RKO (cell line): Measurements from ENCODE around the gene PCMTD2.
"Not testable (repeated sequence)": the region's sequence is repeated elsewhere in the genome, so short reads cannot be mapped to it uniquely, and the experiment has no call there.

Experiments used
- DNase-seq: peaks from one replicate; pipeline ENCODE4 v3.0.0-alpha.2; 2016; ENCODE audit warnings: low spot score

PCMTD2 gene

GRCh38 chr20:64287264-64287590 is 31.7 kb downstream of the PCMTD2 start:
- not testable (repeated sequence) for DNase-seq

DNA sequence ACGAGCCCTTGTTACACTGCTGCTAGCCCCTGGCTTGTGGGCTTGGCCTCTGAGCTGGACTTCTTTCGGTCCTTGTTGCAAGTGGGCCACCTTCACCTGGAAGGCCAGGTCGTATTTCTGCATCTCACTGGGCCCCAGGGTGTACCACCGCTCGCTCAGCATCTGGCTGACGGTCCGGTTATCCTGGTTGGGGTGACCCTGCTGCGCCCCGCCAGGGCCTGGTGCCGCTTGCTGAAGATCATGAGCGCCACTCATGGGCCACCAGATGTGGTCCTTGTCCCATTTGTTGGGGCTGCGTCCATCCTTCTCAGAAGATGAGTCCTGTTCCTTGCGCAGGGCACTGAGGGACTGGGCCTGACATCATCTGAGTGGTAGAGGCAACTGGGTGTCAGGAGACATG is 36.6 kb downstream of the PCMTD2 start:
- not testable (repeated sequence) for DNase-seq

- not testable (repeated sequence) for DNase-seq
These were observed 47.5 kb downstream of the PCMTD2 start for GRCh38 chr20:64303086-64303485.

DNA sequence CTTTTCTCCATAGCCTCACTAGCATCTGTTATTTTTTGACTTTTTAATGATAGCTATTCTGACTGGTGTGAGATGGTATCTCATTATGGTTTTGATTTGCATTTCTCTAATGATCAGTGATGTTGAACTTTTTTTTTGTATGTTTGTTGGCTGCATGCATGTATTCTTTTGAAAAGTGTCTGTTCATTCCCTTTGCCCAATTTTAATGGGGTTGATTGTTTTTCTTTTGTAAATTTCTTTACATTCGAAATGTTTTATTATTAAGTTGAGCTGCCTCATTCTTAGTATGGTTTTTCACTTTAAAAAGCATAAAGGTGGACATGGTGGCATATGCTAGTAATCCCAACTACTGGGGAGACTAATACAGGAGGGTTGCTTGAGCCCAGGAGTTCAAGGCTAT is 58.2 kb downstream of the PCMTD2 start:
- DNase-seq, result not testable (repeated sequence)

- not testable (repeated sequence) for DNase-seq
These were observed 59.8 kb downstream of the PCMTD2 start for GRCh38 chr20:64315381-64315780.

- not testable (repeated sequence) for DNase-seq
These were observed 60.3 kb downstream of the PCMTD2 start for GRCh38 chr20:64315884-64316283.

GRCh38 chr20:64316415-64317083 is 61.0 kb downstream of the PCMTD2 start:
- DNase-seq, result not testable (repeated sequence)

- DNase-seq, result not testable (repeated sequence)
These were observed 61.8 kb downstream of the PCMTD2 start for GRCh38 chr20:64317331-64317730.

- DNase-seq, result not testable (repeated sequence)
These were observed 62.5 kb downstream of the PCMTD2 start for GRCh38 chr20:64318056-64318455.

GRCh38 chr20:64322031-64322789 is 66.7 kb downstream of the PCMTD2 start:
- DNase-seq, result not testable (repeated sequence)
